GM21526 (cell line): ENCODE measurements around the gene TMEM164.

Experiments
- ATAC-seq: cut with Tn5 transposase; IDR thresholded peaks from one replicate; pipeline ENCODE4 v1.9.1; 2021; ENCODE audit warnings: moderate library complexity; ENCODE audit not compliant: unreplicated experiment, low FRiP score

The TMEM164 gene

GRCh38 chrX:110188701-110189558 is 186.0 kb downstream of the TMEM164 start:
- no peak for ATAC-seq

- ATAC-seq, result no peak
These were observed 189.6 kb downstream of the TMEM164 start for GRCh38 chrX:110192516-110192915.

GRCh38 chrX:110194977-110195376 is 192.1 kb downstream of the TMEM164 start:
- no peak for ATAC-seq

- ATAC-seq, result no peak
These were observed 198.9 kb downstream of the TMEM164 start for GRCh38 chrX:110201799-110202198.

GRCh38 chrX:110204986-110205385 is 202.1 kb downstream of the TMEM164 start:
- no peak for ATAC-seq

GRCh38 chrX:110208092-110208491 is 205.2 kb downstream of the TMEM164 start:
- ATAC-seq, result no peak

GRCh38 chrX:110210417-110211139 is 207.7 kb downstream of the TMEM164 start:
- ATAC-seq, result no peak

GRCh38 chrX:110211340-110211739 is 208.4 kb downstream of the TMEM164 start:
- no peak for ATAC-seq

GRCh38 chrX:110212299-110212698 is 209.4 kb downstream of the TMEM164 start:
- no peak for ATAC-seq

- ATAC-seq, result no peak
These were observed 210.3 kb downstream of the TMEM164 start for GRCh38 chrX:110213183-110213582.

- ATAC-seq, result no peak
These were observed 211.8 kb downstream of the TMEM164 start for GRCh38 chrX:110214684-110215083.

- no peak for ATAC-seq
These were observed 212.5 kb downstream of the TMEM164 start for GRCh38 chrX:110215411-110215810.

GRCh38 chrX:110216027-110216426 is 213.1 kb downstream of the TMEM164 start:
- no peak for ATAC-seq

GRCh38 chrX:110218591-110218990 is 215.7 kb downstream of the TMEM164 start:
- no peak for ATAC-seq

- no peak for ATAC-seq
These were observed 217.0 kb downstream of the TMEM164 start for GRCh38 chrX:110219920-110220319.

GRCh38 chrX:110222497-110223257 is 219.8 kb downstream of the TMEM164 start:
- no peak for ATAC-seq

- no peak for ATAC-seq
These were observed 222.2 kb downstream of the TMEM164 start for GRCh38 chrX:110224926-110225617.

GRCh38 chrX:110226931-110227330 is 224.0 kb downstream of the TMEM164 start:
- ATAC-seq, result no peak
